Liver (tissue), 9 donors: ENCODE data around the gene NNT. TPM values are rescaled to one million over a fixed set of nuclear protein-coding genes. Genes with fewer than 3 reads are reported as not detected.
"Not testable (repeated sequence)": the region's sequence is repeated elsewhere in the genome, so short reads cannot be mapped to it uniquely, and the experiment has no call there.

Experiments used
- DNase-seq: peaks from one replicate; pipeline ENCODE4 v3.0.0-alpha.2; 2017; ENCODE audit warnings: low spot score
- H3K27ac ChIP-seq, 2 donors: one replicate each; pipeline ENCODE4 v1.7.0; 2013; ENCODE audit warnings: inconsistent platforms in 2 of 2, low read length in 2 of 2, control low read depth in 1 of 2, low read depth in 1 of 2, mild to moderate bottlenecking in 1 of 2
- H3K27me3 ChIP-seq, 4 donors: one replicate each; pipeline versions ENCODE4 v1.6.1 to v1.7.0; 2013; ENCODE audit warnings: low read length in 3 of 4, inconsistent platforms in 1 of 4, mild to moderate bottlenecking in 1 of 4, moderate library complexity in 1 of 4; ENCODE audit not compliant: control insufficient read depth in 4 of 4, insufficient read depth in 4 of 4
- H3K36me3 ChIP-seq, 4 donors: one replicate each; pipeline versions ENCODE4 v1.6.1 to v1.7.0; 2013; ENCODE audit warnings: low read length in 3 of 4, mild to moderate bottlenecking in 3 of 4, low read depth in 1 of 4, moderate library complexity in 1 of 4; ENCODE audit not compliant: control insufficient read depth in 4 of 4, insufficient read depth in 3 of 4
- H3K4me1 ChIP-seq, 4 donors: one replicate each; pipeline versions ENCODE4 v1.6.1 to v1.7.0; 2013; ENCODE audit warnings: low read length in 3 of 4, mild to moderate bottlenecking in 3 of 4, moderate library complexity in 1 of 4; ENCODE audit not compliant: control insufficient read depth in 4 of 4, insufficient read depth in 4 of 4
- H3K4me3 ChIP-seq, 3 donors: one replicate each; pipeline versions ENCODE4 v1.6.1 to v1.7.0; 2013; ENCODE audit warnings: low read length in 3 of 3, control low read depth in 1 of 3, low read depth in 1 of 3, mild to moderate bottlenecking in 1 of 3
- H3K9ac ChIP-seq, 2 donors: one replicate each; pipeline ENCODE4 v1.7.0; 2013; ENCODE audit warnings: low read length in 2 of 2, mild to moderate bottlenecking in 2 of 2, moderate library complexity in 2 of 2, control low read depth in 1 of 2, low read depth in 1 of 2
- H3K9me3 ChIP-seq, 4 donors: one replicate each; pipeline versions ENCODE4 v1.6.1 to v1.7.0; 2013; ENCODE audit warnings: low read length in 3 of 4; ENCODE audit not compliant: control insufficient read depth in 4 of 4
- HNF4A ChIP-seq, 2 donors: conservative IDR thresholded peaks; 2 replicates each; pipeline ENCODE4 v1.6.1; 2016; ENCODE audit warnings: antibody characterized with exemption in 2 of 2, mild to moderate bottlenecking in 2 of 2
- HNF4G ChIP-seq: IDR thresholded peaks from 2 replicates; pipeline ENCODE4 v1.6.1; 2016; ENCODE audit warnings: antibody characterized with exemption
- JUND ChIP-seq, 2 donors: IDR thresholded peaks; 2 replicates each; pipeline ENCODE4 v1.6.1; 2016; ENCODE audit warnings: antibody characterized with exemption in 2 of 2
- NR2F2 ChIP-seq: IDR thresholded peaks from 2 replicates; pipeline ENCODE4 v1.6.1; 2016; ENCODE audit warnings: antibody characterized with exemption
- TAF1 ChIP-seq: conservative IDR thresholded peaks from 2 replicates; pipeline ENCODE4 v1.6.1; 2016; ENCODE audit warnings: antibody characterized with exemption, mild to moderate bottlenecking
- YY1 ChIP-seq: IDR thresholded peaks from 2 replicates; pipeline ENCODE4 v1.6.1; 2016; ENCODE audit warnings: antibody characterized with exemption, mild to moderate bottlenecking
- WGBS: extraction: QIAGEN DNeasy Blood & Tissue Kit; methylation state at CpG from one replicate; pipeline ENCODE4 v1.1.7; 2013; 5-methylcytosine and 5-hydroxymethylcytosine counted together
- polyA plus RNA-seq, 2 donors: library from polyadenylated mRNA; stranded (reverse) in 1 of 2; unstranded in 1 of 2; fragments of 200-250 nt in 1 of 2; fragments of >200 nt in 1 of 2; fragmentation: Nextera tagmentation in 1 of 2; extraction: Ambion mirVana in 1 of 2; gene quantifications; one replicate each; pipeline versions ENCODE4 v1.2.1 to v1.2.3, GENCODE V29; 2013 to 2015
- total RNA-seq, 2 donors: library from RNA; depleted of rRNA; stranded (reverse); fragments of >200 nt; gene quantifications; one replicate each; pipeline ENCODE4 v1.2.3, GENCODE V29; 2014
- TF ChIP-seq, protein P1 (sequence below): fragments of 150-350 bp; IDR thresholded peaks from 2 replicates; pipeline ENCODE4 v1.5.1; 2017; ENCODE audit warnings: improper control_type of control experiment, low read depth, low read length; ENCODE audit not compliant: missing input control
- TF ChIP-seq, protein P2 (sequence below): IDR thresholded peaks from 2 replicates; pipeline ENCODE4 v1.6.1; 2016; ENCODE audit warnings: antibody characterized with exemption, mild to moderate bottlenecking
- TF ChIP-seq, protein P3 (sequence below): IDR thresholded peaks from 2 replicates; pipeline ENCODE4 v1.6.1; 2016; ENCODE audit warnings: antibody characterized with exemption
- donor health status: healthy.
- donor health status: healthy.
- donor health status: healthy.
- donor health status: healthy.
- donor health status: healthy.

Gene NNT
- total and polyA plus RNA-seq, 4 donors, result 45.4 to 154 (median 89.2) TPM

DNA sequence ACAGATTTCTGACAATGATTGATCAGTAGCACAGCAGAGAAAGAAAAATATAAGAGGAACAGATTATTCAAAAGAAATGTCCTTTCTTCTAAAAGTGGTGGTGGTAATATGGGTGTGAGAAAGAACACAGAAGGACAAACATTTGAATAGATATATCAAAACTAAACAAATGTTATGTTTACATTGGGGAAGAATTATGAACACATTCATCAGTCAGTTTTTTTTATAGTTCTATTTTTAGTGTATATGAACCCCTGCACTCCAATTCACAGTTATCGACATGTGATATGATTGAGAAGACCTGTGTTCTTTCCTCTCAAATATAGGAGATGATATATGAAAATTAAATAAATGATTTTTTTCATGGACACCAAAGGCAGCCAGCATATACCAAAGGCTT, 128.6 kb downstream of the NNT start (continued):
- TF ChIP-seq, protein P1, sequence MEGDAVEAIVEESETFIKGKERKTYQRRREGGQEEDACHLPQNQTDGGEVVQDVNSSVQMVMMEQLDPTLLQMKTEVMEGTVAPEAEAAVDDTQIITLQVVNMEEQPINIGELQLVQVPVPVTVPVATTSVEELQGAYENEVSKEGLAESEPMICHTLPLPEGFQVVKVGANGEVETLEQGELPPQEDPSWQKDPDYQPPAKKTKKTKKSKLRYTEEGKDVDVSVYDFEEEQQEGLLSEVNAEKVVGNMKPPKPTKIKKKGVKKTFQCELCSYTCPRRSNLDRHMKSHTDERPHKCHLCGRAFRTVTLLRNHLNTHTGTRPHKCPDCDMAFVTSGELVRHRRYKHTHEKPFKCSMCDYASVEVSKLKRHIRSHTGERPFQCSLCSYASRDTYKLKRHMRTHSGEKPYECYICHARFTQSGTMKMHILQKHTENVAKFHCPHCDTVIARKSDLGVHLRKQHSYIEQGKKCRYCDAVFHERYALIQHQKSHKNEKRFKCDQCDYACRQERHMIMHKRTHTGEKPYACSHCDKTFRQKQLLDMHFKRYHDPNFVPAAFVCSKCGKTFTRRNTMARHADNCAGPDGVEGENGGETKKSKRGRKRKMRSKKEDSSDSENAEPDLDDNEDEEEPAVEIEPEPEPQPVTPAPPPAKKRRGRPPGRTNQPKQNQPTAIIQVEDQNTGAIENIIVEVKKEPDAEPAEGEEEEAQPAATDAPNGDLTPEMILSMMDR, result no peak
- no peak for TF ChIP-seq NR2F2

DNA sequence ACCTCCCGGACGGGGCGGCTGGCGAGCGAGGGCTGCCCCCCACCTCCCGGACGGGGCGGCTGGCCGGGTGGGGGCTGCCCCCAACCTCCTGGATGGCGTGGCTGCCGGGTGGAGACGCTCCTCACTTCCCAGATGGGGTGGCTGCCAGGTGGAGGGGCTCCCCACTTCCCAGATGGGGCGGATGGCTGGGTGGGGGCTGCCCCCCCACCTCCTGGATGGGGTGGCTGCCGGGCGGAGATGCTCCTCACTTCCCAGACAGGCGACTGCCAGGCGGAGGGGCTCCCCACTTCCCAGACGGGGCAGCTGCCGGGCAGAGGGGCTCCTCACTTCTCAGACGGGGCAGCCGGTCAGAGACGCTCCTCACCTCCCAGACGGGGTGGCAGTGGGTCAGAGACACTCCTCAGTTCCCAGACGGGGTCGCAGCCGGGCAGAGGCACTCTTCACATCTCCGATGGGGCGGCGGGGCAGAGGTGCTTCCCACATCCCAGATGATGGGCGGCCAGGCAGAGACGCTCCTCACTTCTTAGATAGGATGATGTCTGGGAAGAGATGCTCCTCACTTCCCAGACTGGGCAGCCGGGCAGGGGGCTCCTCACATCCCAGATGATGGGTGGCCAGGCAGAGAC, 143.1 kb downstream of the NNT start:
- H3K36me3 ChIP-seq, H3K27ac ChIP-seq, H3K4me3 ChIP-seq, H3K9me3 ChIP-seq, H3K9ac ChIP-seq, H3K27me3 ChIP-seq, DNase-seq, H3K4me1 ChIP-seq: not testable (repeated sequence)
- 92% methylated on average over 32 of the region's 32 CpGs for WGBS

DNA sequence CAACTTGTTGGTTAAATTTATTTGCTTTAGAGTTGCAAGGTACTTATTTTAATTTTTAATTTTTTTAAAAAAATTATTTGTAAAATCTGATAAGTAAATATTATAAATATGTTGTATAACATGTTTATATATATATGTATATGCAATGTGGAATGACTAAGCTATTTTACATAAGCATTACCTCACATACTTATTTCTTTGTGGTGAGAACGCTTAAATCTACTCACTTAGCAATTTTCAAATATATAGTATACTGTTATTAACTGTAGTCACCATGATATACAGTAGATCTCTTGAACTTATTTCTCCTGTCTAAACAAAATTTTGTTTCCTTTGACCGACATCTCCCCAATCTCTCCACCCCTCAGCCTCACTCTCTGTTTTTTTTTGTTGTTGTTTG, 147.8 kb downstream of the NNT start:
- Histone ChIP-seq H3K4me3 (no peak overlapping the region), H3K9me3 (no peaks in the 10 kb centered on the region), H3K9ac (no peak overlapping the region), H3K27ac (no peak overlapping the region), H3K4me1 (no peaks in the 10 kb centered on the region), H3K27me3 (no peaks in the 10 kb centered on the region), H3K36me3 (no peaks in the 10 kb centered on the region)
- 90% methylated on average over 2 of the region's 2 CpGs for WGBS
- TF ChIP-seq, protein P2, sequence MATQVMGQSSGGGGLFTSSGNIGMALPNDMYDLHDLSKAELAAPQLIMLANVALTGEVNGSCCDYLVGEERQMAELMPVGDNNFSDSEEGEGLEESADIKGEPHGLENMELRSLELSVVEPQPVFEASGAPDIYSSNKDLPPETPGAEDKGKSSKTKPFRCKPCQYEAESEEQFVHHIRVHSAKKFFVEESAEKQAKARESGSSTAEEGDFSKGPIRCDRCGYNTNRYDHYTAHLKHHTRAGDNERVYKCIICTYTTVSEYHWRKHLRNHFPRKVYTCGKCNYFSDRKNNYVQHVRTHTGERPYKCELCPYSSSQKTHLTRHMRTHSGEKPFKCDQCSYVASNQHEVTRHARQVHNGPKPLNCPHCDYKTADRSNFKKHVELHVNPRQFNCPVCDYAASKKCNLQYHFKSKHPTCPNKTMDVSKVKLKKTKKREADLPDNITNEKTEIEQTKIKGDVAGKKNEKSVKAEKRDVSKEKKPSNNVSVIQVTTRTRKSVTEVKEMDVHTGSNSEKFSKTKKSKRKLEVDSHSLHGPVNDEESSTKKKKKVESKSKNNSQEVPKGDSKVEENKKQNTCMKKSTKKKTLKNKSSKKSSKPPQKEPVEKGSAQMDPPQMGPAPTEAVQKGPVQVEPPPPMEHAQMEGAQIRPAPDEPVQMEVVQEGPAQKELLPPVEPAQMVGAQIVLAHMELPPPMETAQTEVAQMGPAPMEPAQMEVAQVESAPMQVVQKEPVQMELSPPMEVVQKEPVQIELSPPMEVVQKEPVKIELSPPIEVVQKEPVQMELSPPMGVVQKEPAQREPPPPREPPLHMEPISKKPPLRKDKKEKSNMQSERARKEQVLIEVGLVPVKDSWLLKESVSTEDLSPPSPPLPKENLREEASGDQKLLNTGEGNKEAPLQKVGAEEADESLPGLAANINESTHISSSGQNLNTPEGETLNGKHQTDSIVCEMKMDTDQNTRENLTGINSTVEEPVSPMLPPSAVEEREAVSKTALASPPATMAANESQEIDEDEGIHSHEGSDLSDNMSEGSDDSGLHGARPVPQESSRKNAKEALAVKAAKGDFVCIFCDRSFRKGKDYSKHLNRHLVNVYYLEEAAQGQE, result no peak
- TF ChIP-seq HNF4G, result no peak
- TF ChIP-seq, protein P3, sequence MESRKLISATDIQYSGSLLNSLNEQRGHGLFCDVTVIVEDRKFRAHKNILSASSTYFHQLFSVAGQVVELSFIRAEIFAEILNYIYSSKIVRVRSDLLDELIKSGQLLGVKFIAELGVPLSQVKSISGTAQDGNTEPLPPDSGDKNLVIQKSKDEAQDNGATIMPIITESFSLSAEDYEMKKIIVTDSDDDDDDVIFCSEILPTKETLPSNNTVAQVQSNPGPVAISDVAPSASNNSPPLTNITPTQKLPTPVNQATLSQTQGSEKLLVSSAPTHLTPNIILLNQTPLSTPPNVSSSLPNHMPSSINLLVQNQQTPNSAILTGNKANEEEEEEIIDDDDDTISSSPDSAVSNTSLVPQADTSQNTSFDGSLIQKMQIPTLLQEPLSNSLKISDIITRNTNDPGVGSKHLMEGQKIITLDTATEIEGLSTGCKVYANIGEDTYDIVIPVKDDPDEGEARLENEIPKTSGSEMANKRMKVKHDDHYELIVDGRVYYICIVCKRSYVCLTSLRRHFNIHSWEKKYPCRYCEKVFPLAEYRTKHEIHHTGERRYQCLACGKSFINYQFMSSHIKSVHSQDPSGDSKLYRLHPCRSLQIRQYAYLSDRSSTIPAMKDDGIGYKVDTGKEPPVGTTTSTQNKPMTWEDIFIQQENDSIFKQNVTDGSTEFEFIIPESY, result no peak
- TF ChIP-seq TAF1, result no peak
- TF ChIP-seq YY1, result no peak
- no peak for TF ChIP-seq JUND (IDR thresholded peaks at IDR 0.05)
- no peak for TF ChIP-seq HNF4A (conservative IDR thresholded peaks at IDR 0.05)
- DNase-seq, result no peak
